ENCODE data around the gene ELAVL4. TPM values are rescaled to one million over a fixed set of nuclear protein-coding genes. Genes with fewer than 3 reads are reported as not detected.

The ELAVL4 gene
- total and polyA plus RNA-seq, 2 donors (not counting 3 experiments of a cell fraction or from before 2014, with no cell fraction given): not detected

DNA sequence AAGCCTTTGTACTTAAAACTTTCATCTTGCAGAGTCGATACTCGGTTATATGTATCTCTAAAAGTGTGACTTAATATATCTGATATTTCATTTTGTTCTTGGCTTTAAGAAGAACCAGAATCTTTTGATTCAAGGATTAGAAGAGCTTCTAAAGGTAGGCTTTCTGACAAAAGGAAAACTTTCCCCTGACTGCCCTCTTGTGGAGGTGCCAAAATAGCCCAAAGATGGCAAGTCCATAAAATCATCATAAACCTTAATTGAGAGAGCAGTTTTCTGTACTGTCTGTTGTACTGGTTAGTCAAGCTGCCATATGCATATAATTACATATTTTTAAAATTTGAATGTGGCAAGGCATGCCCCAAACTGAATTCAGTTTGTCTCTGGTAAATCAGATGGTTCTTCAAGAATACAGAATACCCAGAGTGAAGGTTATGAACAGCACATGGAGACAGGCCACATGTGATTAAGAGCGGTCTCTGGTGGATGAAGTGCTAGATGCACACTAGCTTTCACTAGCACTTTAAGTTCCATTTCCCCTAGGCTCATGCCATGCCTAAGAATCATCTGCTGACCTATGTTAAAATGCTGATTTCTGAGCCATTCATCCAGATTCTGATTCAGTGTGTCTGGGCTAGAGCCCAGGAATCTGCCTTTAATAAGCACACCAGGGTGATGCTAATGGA, 27.7 kb upstream of the ELAVL4 start:
- DNase-seq (ENCODE audit: low read depth, low spot score) (no peak), FAIRE-seq (no peak)
- H3K4me2 ChIP-seq (ENCODE audit: insufficient read depth, low read length): no peak overlapping the region
- H4K20me1 ChIP-seq (replicated peaks; ENCODE audit: control insufficient read depth, extremely low read depth, insufficient read depth, low read length): no peaks in the 10 kb centered on the region
- H3K9me1 ChIP-seq (replicated peaks; ENCODE audit: control insufficient read depth, extremely low read depth, insufficient read depth, low read length): no peaks in the 10 kb centered on the region
- H3K27me3 ChIP-seq (ENCODE audit: control insufficient read depth in 2 of 2, insufficient read depth in 2 of 2, low read length in 2 of 2): no peaks in the 10 kb centered on the region
- H3K4me3 ChIP-seq (replicated peaks in 1 of 3; ENCODE audit: insufficient read depth in 1 of 3, low read depth in 1 of 3, low read length in 3 of 3): no peak overlapping the region
- dilution Hi-C loops (cut with MboI; ENCODE audit: extremely low pct_ligation_motif_present, low sequenced_read_pairs): no loop called here
- H3K9ac ChIP-seq (replicated peaks; ENCODE audit: extremely low read depth, insufficient read depth, low read length): no peak overlapping the region
- intact Hi-C loops (cut with micrococcal nuclease): no loop called here
- H2AFZ ChIP-seq (ENCODE audit: low read depth, low read length): no peak overlapping the region
- ChIA-PET CTCF (no interaction called here), POLR2A (no interaction called here)
- H3K9me3 ChIP-seq (replicated peaks; ENCODE audit: control insufficient read depth, insufficient read depth, low read length): no peaks in the 10 kb centered on the region
- H3K4me1 ChIP-seq (ENCODE audit: control insufficient read depth, extremely low read depth, insufficient read depth, low read length): no peaks in the 10 kb centered on the region
- TF ChIP-seq GATA2 (IDR thresholded peaks at IDR 0.05; ENCODE audit: insufficient read depth, insufficient read length, low read depth, low read length): no peak
- no peak for TF ChIP-seq FOS (IDR thresholded peaks at IDR 0.05; ENCODE audit: borderline replicate concordance, insufficient read depth, low read length)
- TF ChIP-seq EZH2 (IDR thresholded peaks at IDR 0.05; ENCODE audit: borderline replicate concordance, low read depth, low read length, severe bottlenecking): no peak
- no peak for TF ChIP-seq POLR2AphosphoS5 (IDR thresholded peaks at IDR 0.05; ENCODE audit: insufficient read depth, low read depth, low read length)
- no peak for TF ChIP-seq JUN (IDR thresholded peaks at IDR 0.05; ENCODE audit: borderline replicate concordance, insufficient read depth, insufficient read length, low read depth)
- TF ChIP-seq, protein P1, sequence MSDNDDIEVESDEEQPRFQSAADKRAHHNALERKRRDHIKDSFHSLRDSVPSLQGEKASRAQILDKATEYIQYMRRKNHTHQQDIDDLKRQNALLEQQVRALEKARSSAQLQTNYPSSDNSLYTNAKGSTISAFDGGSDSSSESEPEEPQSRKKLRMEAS (IDR thresholded peaks at IDR 0.05; ENCODE audit: insufficient read depth, insufficient read length): no peak
- TF ChIP-seq, protein P2, sequence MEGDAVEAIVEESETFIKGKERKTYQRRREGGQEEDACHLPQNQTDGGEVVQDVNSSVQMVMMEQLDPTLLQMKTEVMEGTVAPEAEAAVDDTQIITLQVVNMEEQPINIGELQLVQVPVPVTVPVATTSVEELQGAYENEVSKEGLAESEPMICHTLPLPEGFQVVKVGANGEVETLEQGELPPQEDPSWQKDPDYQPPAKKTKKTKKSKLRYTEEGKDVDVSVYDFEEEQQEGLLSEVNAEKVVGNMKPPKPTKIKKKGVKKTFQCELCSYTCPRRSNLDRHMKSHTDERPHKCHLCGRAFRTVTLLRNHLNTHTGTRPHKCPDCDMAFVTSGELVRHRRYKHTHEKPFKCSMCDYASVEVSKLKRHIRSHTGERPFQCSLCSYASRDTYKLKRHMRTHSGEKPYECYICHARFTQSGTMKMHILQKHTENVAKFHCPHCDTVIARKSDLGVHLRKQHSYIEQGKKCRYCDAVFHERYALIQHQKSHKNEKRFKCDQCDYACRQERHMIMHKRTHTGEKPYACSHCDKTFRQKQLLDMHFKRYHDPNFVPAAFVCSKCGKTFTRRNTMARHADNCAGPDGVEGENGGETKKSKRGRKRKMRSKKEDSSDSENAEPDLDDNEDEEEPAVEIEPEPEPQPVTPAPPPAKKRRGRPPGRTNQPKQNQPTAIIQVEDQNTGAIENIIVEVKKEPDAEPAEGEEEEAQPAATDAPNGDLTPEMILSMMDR (IDR thresholded peaks at IDR 0.05; ENCODE audit: extremely low read depth in 1 of 2, insufficient read depth in 1 of 2, low read depth in 1 of 2, low read length in 2 of 2): no peak
- TF ChIP-seq MYC (IDR thresholded peaks at IDR 0.05; ENCODE audit: low read depth, low read length): no peak
- no peak for TF ChIP-seq POLR2A (IDR thresholded peaks at IDR 0.05; ENCODE audit: low read depth, low read length)
- no peaks in the 10 kb centered on the region for H3K36me3 ChIP-seq (ENCODE audit: control insufficient read depth in 2 of 2, extremely low read depth in 1 of 2, insufficient read depth in 2 of 2, low read length in 2 of 2)
- no peaks in the 10 kb centered on the region for H3K79me2 ChIP-seq (ENCODE audit: control insufficient read depth, insufficient read depth, low read length)
- no TSS peak for BruUV-seq (replicated peaks)
- no peak overlapping the region for H3K27ac ChIP-seq (ENCODE audit: insufficient read depth, low read depth, low read length)
